H9 (cell line): ENCODE measurements around the gene PLEKHA7. TPM values are rescaled to one million over a fixed set of nuclear protein-coding genes. Genes with fewer than 3 reads are reported as not detected.

ENCODE experiments used
- DNase-seq: peaks from one replicate; pipeline ENCODE4 v3.0.0-alpha.2; 2017
- H2AFZ ChIP-seq: one replicate; pipeline ENCODE4 v1.6.1; 2013; ENCODE audit warnings: mild to moderate bottlenecking, low read length, control low read depth, moderate library complexity
- H2AK5ac ChIP-seq: 2 replicates; pipeline ENCODE4 v1.6.1; 2013; ENCODE audit warnings: low read length, control low read depth, mixed read lengths; ENCODE audit not compliant: insufficient read length
- H2BK120ac ChIP-seq: one replicate; pipeline ENCODE4 v1.6.1; 2013; ENCODE audit warnings: low read depth, mild to moderate bottlenecking, low read length, control low read depth, inconsistent platforms; ENCODE audit not compliant: poor library complexity, severe bottlenecking
- H2BK12ac ChIP-seq: 2 replicates; pipeline ENCODE4 v1.6.1; 2013; ENCODE audit warnings: low read length, control low read depth, mixed read lengths, low read depth; ENCODE audit not compliant: insufficient read length
- H2BK15ac ChIP-seq: 2 replicates; pipeline ENCODE4 v1.6.1; 2013; ENCODE audit warnings: low read depth, low read length, control low read depth
- H2BK20ac ChIP-seq: one replicate; pipeline ENCODE4 v1.6.1; 2013; ENCODE audit warnings: low read depth, mild to moderate bottlenecking, low read length, control low read depth, inconsistent platforms; ENCODE audit not compliant: poor library complexity, severe bottlenecking
- H2BK5ac ChIP-seq: 2 replicates; pipeline ENCODE4 v1.6.1; 2013; ENCODE audit warnings: low read length, control low read depth, mixed read lengths; ENCODE audit not compliant: insufficient read length
- H3K14ac ChIP-seq: 2 replicates; pipeline ENCODE4 v1.6.1; 2013; ENCODE audit warnings: low read length, control low read depth; ENCODE audit not compliant: insufficient read depth
- H3K18ac ChIP-seq: 2 replicates; pipeline ENCODE4 v1.6.1; 2013; ENCODE audit warnings: low read depth, mild to moderate bottlenecking, mixed read lengths, low read length, control low read depth; ENCODE audit not compliant: insufficient read length
- H3K23ac ChIP-seq: 2 replicates; pipeline ENCODE4 v1.6.1; 2013; ENCODE audit warnings: low read length, control low read depth, mixed read lengths, low read depth; ENCODE audit not compliant: insufficient read length
- H3K23me2 ChIP-seq: 2 replicates; pipeline ENCODE4 v1.6.1; 2013; ENCODE audit warnings: low read depth, mild to moderate bottlenecking, mixed read lengths, low read length, control low read depth; ENCODE audit not compliant: insufficient read length, poor library complexity, severe bottlenecking
- H3K27ac ChIP-seq: 2 replicates; pipeline ENCODE4 v1.5.1; 2013; ENCODE audit warnings: low read length, control low read depth, mixed read lengths, low read depth; ENCODE audit not compliant: insufficient read length
- H3K27me3 ChIP-seq: 2 replicates; pipeline ENCODE4 v1.6.1; 2013; ENCODE audit warnings: low read length, control low read depth, inconsistent platforms; ENCODE audit not compliant: insufficient read depth
- H3K4ac ChIP-seq: 2 replicates; pipeline ENCODE4 v1.6.1; 2013; ENCODE audit warnings: low read depth, mild to moderate bottlenecking, control low read depth, inconsistent platforms, low read length, moderate library complexity
- H3K4me1 ChIP-seq: 2 replicates; pipeline ENCODE4 v1.6.1; 2013; ENCODE audit warnings: low read length, control low read depth, inconsistent platforms; ENCODE audit not compliant: insufficient read depth
- H3K4me2 ChIP-seq: 2 replicates; pipeline ENCODE4 v1.6.1; 2013; ENCODE audit warnings: low read length, control low read depth, mixed read lengths; ENCODE audit not compliant: insufficient read length, insufficient read depth
- H3K56ac ChIP-seq: 2 replicates; pipeline ENCODE4 v1.6.1; 2013; ENCODE audit warnings: low read depth, mild to moderate bottlenecking, mixed read lengths, low read length, control low read depth; ENCODE audit not compliant: insufficient read length
- H3K79me1 ChIP-seq: 2 replicates; pipeline ENCODE4 v1.6.1; 2013; ENCODE audit warnings: low read depth, mild to moderate bottlenecking, moderate library complexity, low read length, control low read depth, inconsistent platforms; ENCODE audit not compliant: insufficient read depth, poor library complexity, severe bottlenecking
- H3K79me2 ChIP-seq: 2 replicates; pipeline ENCODE4 v1.6.1; 2013; ENCODE audit warnings: low read length, control low read depth, inconsistent platforms; ENCODE audit not compliant: insufficient read depth
- H3K9ac ChIP-seq: 2 replicates; pipeline ENCODE4 v1.6.1; 2013; ENCODE audit warnings: low read length, control low read depth, mixed read lengths; ENCODE audit not compliant: insufficient read length; ENCODE audit errors: extremely low read depth
- H3K9me3 ChIP-seq: one replicate; pipeline ENCODE4 v1.6.1; 2013; ENCODE audit warnings: low read depth, low read length, inconsistent platforms; ENCODE audit not compliant: control insufficient read depth
- H3T11ph ChIP-seq: one replicate; pipeline ENCODE4 v1.6.1; 2013; ENCODE audit warnings: mild to moderate bottlenecking, low read length, control low read depth, inconsistent platforms
- H4K20me1 ChIP-seq: one replicate; pipeline ENCODE4 v1.6.1; 2013; ENCODE audit not compliant: control insufficient read depth, insufficient read length, insufficient read depth
- H4K5ac ChIP-seq: 2 replicates; pipeline ENCODE4 v1.6.1; 2013; ENCODE audit warnings: low read depth, mild to moderate bottlenecking, mixed read lengths, low read length, control low read depth; ENCODE audit not compliant: insufficient read length
- H4K8ac ChIP-seq: replicated peaks from 2 replicates; pipeline ENCODE4 v1.6.1; 2013; ENCODE audit warnings: low read length, control low read depth, mixed read lengths, low read depth; ENCODE audit not compliant: insufficient read length
- H4K91ac ChIP-seq: 2 replicates; pipeline ENCODE4 v1.6.1; 2013; ENCODE audit warnings: low read depth, mild to moderate bottlenecking, moderate library complexity, mixed read lengths, low read length, control low read depth; ENCODE audit not compliant: insufficient read length
- H3K27ac Mint-ChIP-seq, 3 experiments: 2 replicates in 2 of 3; 3 replicates in 1 of 3; pipeline ENCODE4 v1.8.0; 2020 to 2021; ENCODE audit warnings: mixed read lengths in 3 of 3, mild to moderate bottlenecking in 1 of 3, moderate library complexity in 1 of 3
- H3K27me3 Mint-ChIP-seq: 2 replicates; pipeline ENCODE4 v1.8.0; 2021; ENCODE audit warnings: low read depth, mild to moderate bottlenecking, moderate library complexity, mixed read lengths
- H3K36me3 Mint-ChIP-seq, 3 experiments: 2 replicates in 2 of 3; 3 replicates in 1 of 3; pipeline ENCODE4 v1.8.0; 2020 to 2021; ENCODE audit warnings: low read depth in 3 of 3, mixed read lengths in 3 of 3; ENCODE audit not compliant: insufficient read depth in 1 of 3
- H3K4me1 Mint-ChIP-seq, 2 experiments: 2 replicates each; pipeline ENCODE4 v1.8.0; 2020; ENCODE audit warnings: mixed read lengths in 2 of 2
- H3K4me3 Mint-ChIP-seq, 2 experiments: 2 replicates in 1 of 2; 3 replicates in 1 of 2; pipeline ENCODE4 v1.8.0; 2020 to 2021; ENCODE audit warnings: mild to moderate bottlenecking in 2 of 2, mixed read lengths in 2 of 2, moderate library complexity in 1 of 2
- H3K9me3 Mint-ChIP-seq, 2 experiments: 2 replicates in 1 of 2; 3 replicates in 1 of 2; pipeline ENCODE4 v1.8.0; 2020; ENCODE audit warnings: mild to moderate bottlenecking in 2 of 2, mixed read lengths in 2 of 2, moderate library complexity in 1 of 2
- WGBS: extraction: QIAGEN DNeasy Blood & Tissue Kit; methylation state at CpG from one replicate; pipeline ENCODE4 v1.1.7; 2013; ENCODE audit warnings: missing lambda C conversion rate, low lambda C conversion rate, mixed read lengths; ENCODE audit not compliant: insufficient read length; ENCODE audit errors: extremely low coverage; 5-methylcytosine and 5-hydroxymethylcytosine counted together
- total RNA-seq: library from RNA; stranded (reverse); gene quantifications from 2 replicates; pipeline ENCODE4 v1.2.1, GENCODE V29; 2021
- TF ChIP-seq, protein P1 (sequence below): fragments of 200-600 bp; sonication (generic); conservative IDR thresholded peaks from 3 replicates; pipeline ENCODE4 v1.8.0; 2021; ENCODE audit warnings: antibody characterized with exemption, mild to moderate bottlenecking

PLEKHA7 gene
- total RNA-seq, 1 experiment from 2014 or later: 21.0 TPM

DNA sequence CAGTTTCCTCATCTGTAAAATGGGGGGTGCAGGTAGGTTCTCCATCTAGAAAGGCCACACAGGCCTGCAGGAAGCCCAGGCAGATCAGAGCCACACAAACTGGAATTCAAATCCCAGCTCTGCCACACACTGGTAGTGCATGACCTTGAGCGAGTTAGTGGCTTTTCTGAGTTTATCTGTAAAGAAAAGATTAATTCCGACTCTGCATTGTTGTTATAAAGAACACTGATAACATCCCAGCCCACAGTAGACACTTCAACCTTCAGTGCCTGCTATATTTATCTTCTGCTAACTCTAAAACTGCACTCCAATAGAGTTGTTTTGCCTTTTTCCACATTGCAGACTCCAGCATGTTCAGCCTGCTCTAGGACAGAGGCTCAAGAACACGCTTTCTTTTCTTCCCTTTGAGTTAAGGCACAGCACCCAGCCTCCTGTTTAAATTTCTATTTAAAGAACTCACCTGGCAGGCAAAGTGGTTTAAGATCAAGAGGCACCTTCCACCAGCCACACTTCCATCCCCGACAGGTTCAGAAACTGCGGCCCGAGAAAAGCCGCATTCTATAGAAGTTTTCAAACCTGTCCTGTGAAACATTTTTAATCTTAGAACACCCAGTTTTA, 133.9 kb downstream of the PLEKHA7 start:
- WGBS: no CpG with 5 or more reads among the region's 7 CpGs
- no peak for DNase-seq
- Histone ChIP-seq H4K8ac (no peak overlapping the region), H2BK5ac (no peak overlapping the region), H2BK12ac (no peak overlapping the region), H3K14ac (no peak overlapping the region), H2BK15ac (no peak overlapping the region), H2AK5ac (no peak overlapping the region), H3K9ac (no peak overlapping the region), H3K56ac (no peak overlapping the region), H2BK120ac (no peak overlapping the region), H3K79me2 (no peaks in the 10 kb centered on the region), H4K20me1 (no peaks in the 10 kb centered on the region), H3K18ac (no peak overlapping the region), H3K4me2 (no peak overlapping the region), H3K23ac (no peak overlapping the region), H3T11ph (no peak overlapping the region), H2AFZ (no peak overlapping the region), H3K4ac (no peak overlapping the region), H3K4me1 (peaks cover 9% of the 10 kb centered on the region; the same call in 1 of the 2 replicates), H3K9me3 (no peaks in the 10 kb centered on the region), H3K27me3 (no peaks in the 10 kb centered on the region), H3K79me1 (no peaks in the 10 kb centered on the region), H4K91ac (no peak overlapping the region), H3K23me2 (no peaks in the 10 kb centered on the region), H4K5ac (no peak overlapping the region), H3K27ac (no peak overlapping the region), H2BK20ac (no peak overlapping the region)
- no peak overlapping the region for H3K4me3 Mint-ChIP-seq
- H3K4me1 Mint-ChIP-seq: peaks cover 48 to 50% of the 10 kb centered on the region in 2 experiments
- TF ChIP-seq, protein P1, sequence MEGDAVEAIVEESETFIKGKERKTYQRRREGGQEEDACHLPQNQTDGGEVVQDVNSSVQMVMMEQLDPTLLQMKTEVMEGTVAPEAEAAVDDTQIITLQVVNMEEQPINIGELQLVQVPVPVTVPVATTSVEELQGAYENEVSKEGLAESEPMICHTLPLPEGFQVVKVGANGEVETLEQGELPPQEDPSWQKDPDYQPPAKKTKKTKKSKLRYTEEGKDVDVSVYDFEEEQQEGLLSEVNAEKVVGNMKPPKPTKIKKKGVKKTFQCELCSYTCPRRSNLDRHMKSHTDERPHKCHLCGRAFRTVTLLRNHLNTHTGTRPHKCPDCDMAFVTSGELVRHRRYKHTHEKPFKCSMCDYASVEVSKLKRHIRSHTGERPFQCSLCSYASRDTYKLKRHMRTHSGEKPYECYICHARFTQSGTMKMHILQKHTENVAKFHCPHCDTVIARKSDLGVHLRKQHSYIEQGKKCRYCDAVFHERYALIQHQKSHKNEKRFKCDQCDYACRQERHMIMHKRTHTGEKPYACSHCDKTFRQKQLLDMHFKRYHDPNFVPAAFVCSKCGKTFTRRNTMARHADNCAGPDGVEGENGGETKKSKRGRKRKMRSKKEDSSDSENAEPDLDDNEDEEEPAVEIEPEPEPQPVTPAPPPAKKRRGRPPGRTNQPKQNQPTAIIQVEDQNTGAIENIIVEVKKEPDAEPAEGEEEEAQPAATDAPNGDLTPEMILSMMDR: no peak
- H3K36me3 Mint-ChIP-seq: no peaks in the 10 kb centered on the region
- H3K27me3 Mint-ChIP-seq: no peaks in the 10 kb centered on the region
- no peak overlapping the region; a peak in 1 of 7 replicates for H3K27ac Mint-ChIP-seq
- no peaks in the 10 kb centered on the region for H3K9me3 Mint-ChIP-seq
